Right atrium auricular region (tissue), 2 donors: ENCODE results near the gene ARRDC2. TPM values are rescaled to one million over a fixed set of nuclear protein-coding genes. Genes with fewer than 3 reads are reported as not detected.
A peak's percentile ranks its signal among the peaks of the same experiment; 100 is the strongest.

Experiments
- DNase-seq: peaks from one replicate; pipeline ENCODE4 v3.0.0-alpha.2; 2019; ENCODE audit warnings: low spot score
- H3K27ac ChIP-seq, 2 donors: fragments of 200-600 bp; sonication (generic); 1 replicate in 1 of 2; 2 replicates in 1 of 2; pipeline ENCODE4 v1.5.1; 2016 to 2019
- H3K27me3 ChIP-seq, 2 donors: fragments of 200-600 bp; sonication (generic); one replicate each; pipeline versions ENCODE4 v1.5.1 to v1.6.0; 2017 to 2019
- H3K36me3 ChIP-seq: fragments of 200-600 bp; sonication (generic); one replicate; pipeline ENCODE4 v1.5.1; 2016
- H3K4me1 ChIP-seq, 2 donors: fragments of 200-600 bp; sonication (generic); one replicate each; pipeline versions ENCODE4 v1.5.1 to v1.6.0; 2017 to 2019
- H3K4me3 ChIP-seq, 2 donors: fragments of 200-600 bp; sonication (generic); 1 replicate in 1 of 2; 2 replicates in 1 of 2; pipeline ENCODE4 v1.5.1; 2017 to 2019; ENCODE audit warnings: mild to moderate bottlenecking in 1 of 2, moderate library complexity in 1 of 2
- H3K9me3 ChIP-seq, 2 donors: fragments of 200-600 bp; sonication (generic); one replicate each; pipeline ENCODE4 v1.5.1; 2019
- total RNA-seq, 2 donors: library from RNA; depleted of rRNA; stranded (reverse); fragments of >200 nt; gene quantifications; one replicate each; pipeline ENCODE4 v1.1.0, GENCODE V29; 2016
- TF ChIP-seq, protein P1 (sequence below), 2 donors: fragments of 200-600 bp; sonication (generic); IDR thresholded peaks; one replicate each; pipeline ENCODE4 v1.5.1; 2019; ENCODE audit warnings: antibody characterized with exemption in 2 of 2

The ARRDC2 gene
- total RNA-seq, 2 donors from 2014 or later: 26.7 to 42.4 TPM

DNA sequence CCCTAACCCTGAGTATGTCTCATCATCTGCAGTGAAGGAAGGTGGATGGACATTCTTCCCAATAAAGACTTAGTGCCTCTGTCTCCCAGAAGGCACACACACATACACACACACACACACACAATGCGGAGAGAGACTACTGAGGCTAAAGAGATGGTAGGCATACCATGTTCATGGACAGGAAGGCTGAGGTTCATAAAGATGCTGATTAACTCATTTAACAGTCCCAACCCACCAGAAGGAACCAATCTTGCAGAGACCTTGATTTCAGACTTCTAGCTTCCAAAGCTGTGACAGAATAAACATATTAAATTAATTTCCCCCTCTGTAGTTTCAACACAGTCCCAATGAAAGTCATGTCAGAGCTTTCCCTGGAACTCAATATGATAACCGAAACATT, 33.1 kb downstream of the ARRDC2 start:
- Histone ChIP-seq H3K4me3 (no peak overlapping the region), H3K36me3 (no peaks in the 10 kb centered on the region), H3K4me1 (peaks cover 0 to 18% of the 10 kb centered on the region in 2 donors), H3K27ac (no peak overlapping the region), H3K9me3 (no peaks in the 10 kb centered on the region), H3K27me3 (no peaks in the 10 kb centered on the region)
- TF ChIP-seq, protein P1, sequence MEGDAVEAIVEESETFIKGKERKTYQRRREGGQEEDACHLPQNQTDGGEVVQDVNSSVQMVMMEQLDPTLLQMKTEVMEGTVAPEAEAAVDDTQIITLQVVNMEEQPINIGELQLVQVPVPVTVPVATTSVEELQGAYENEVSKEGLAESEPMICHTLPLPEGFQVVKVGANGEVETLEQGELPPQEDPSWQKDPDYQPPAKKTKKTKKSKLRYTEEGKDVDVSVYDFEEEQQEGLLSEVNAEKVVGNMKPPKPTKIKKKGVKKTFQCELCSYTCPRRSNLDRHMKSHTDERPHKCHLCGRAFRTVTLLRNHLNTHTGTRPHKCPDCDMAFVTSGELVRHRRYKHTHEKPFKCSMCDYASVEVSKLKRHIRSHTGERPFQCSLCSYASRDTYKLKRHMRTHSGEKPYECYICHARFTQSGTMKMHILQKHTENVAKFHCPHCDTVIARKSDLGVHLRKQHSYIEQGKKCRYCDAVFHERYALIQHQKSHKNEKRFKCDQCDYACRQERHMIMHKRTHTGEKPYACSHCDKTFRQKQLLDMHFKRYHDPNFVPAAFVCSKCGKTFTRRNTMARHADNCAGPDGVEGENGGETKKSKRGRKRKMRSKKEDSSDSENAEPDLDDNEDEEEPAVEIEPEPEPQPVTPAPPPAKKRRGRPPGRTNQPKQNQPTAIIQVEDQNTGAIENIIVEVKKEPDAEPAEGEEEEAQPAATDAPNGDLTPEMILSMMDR (IDR thresholded peaks at IDR 0.05): no peak
- DNase-seq: no peak

DNA sequence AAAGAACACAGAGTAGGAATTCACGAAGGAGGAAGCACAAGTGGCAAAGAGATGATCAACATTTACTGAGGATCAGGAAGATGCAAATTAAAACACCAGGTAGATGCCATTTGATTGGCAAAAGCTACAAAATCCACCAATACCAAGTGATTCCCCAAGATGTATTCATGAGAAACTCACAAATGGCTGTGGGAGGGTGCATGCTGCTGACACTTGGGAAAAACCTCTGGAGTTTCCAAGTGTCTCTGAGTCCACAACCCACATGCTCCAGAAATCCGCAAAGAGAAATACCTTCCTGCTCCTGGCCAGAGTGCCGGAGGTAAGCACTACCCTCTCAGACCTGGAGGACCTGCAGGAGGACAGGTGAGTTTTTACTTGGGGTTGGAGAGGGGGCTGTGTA, 35.7 kb downstream of the ARRDC2 start:
- Histone ChIP-seq H3K4me1 (peaks cover 0 to 19% of the 10 kb centered on the region in 2 donors), H3K27me3 (no peaks in the 10 kb centered on the region), H3K27ac (no peak overlapping the region), H3K9me3 (no peaks in the 10 kb centered on the region), H3K36me3 (no peaks in the 10 kb centered on the region), H3K4me3 (no peak overlapping the region)
- TF ChIP-seq, protein P1 (IDR thresholded peaks at IDR 0.05): no peak
- DNase-seq: no peak

DNA sequence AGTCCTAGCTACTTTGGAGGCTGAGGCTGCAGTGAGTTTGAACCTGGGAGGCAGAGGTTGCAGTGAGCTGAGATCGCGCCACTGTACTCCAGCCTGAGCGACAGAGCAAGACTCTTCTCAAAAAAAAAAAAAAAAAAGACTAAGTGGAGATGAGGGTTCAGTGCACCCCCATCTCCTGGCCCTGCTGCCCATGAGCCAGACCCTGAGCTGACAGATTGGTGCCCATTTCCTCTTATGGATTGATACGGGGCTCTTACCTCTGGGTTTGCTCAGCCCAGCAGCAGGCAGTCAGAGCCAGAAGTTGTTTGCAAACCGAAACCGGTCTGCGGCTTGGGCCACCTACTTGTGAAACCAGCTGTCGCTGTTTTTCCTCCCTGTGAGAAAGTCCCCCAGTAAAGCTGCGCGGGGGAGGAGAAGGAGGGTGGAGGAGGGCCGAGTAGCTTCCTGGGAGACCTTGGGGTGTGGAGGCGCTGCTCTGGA, 36.9 kb downstream of the ARRDC2 start:
- no peaks in the 10 kb centered on the region for H3K9me3 ChIP-seq
- H3K27ac ChIP-seq: peak overlapping the region; percentile 68 to 76
- no peaks in the 10 kb centered on the region for H3K27me3 ChIP-seq
- TF ChIP-seq, protein P1 (IDR thresholded peaks at IDR 0.05): no peak
- peak overlapping the region; percentile 26 to 49 for H3K4me3 ChIP-seq
- no peaks in the 10 kb centered on the region for H3K36me3 ChIP-seq
- peaks cover 0 to 28% of the 10 kb centered on the region in 2 donors for H3K4me1 ChIP-seq
- peak; percentile 86 for DNase-seq

DNA sequence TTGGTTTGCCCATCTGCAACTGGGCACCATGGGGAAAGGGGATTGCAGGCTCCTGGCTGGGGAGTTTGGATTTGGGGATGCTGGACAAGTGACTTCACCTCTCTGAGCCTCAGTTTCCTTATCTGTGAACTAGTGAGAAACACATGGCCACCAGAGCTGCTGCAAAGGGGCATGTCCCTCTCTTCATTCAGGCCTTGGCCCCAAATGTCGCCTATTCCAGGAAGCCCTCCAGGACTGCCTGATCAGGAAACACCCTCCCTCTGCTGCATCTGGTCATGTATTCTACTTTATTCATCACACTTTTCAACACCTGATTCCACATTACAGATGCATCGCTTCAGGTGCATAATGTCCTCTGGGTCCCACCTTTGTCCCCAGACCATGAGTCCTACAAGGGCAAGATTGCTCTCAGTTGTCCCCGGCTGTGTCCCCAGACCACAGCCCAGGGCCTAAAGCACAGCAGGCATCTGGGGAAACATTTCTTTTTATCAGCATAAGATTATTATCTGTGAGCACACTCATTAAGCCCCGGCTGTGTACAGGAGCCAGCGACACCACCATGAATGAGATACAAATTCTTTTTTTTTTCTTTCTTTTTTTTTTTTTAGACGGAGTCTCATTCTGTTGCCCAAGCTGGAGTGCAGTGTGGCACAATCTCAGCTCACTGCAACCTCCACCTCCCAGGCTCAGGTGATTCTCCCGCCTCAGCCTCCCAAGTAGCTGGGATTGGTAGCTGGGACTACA, 37.5 kb downstream of the ARRDC2 start:
- Histone ChIP-seq H3K9me3 (no peaks in the 10 kb centered on the region), H3K27me3 (no peaks in the 10 kb centered on the region), H3K27ac (peak overlapping the region; percentile 68 to 76), H3K36me3 (no peaks in the 10 kb centered on the region), H3K4me3 (peak overlapping the region; percentile 26 to 49), H3K4me1 (peaks cover 0 to 31% of the 10 kb centered on the region in 2 donors)
- no peak for DNase-seq
- TF ChIP-seq, protein P1 (IDR thresholded peaks at IDR 0.05): no peak

DNA sequence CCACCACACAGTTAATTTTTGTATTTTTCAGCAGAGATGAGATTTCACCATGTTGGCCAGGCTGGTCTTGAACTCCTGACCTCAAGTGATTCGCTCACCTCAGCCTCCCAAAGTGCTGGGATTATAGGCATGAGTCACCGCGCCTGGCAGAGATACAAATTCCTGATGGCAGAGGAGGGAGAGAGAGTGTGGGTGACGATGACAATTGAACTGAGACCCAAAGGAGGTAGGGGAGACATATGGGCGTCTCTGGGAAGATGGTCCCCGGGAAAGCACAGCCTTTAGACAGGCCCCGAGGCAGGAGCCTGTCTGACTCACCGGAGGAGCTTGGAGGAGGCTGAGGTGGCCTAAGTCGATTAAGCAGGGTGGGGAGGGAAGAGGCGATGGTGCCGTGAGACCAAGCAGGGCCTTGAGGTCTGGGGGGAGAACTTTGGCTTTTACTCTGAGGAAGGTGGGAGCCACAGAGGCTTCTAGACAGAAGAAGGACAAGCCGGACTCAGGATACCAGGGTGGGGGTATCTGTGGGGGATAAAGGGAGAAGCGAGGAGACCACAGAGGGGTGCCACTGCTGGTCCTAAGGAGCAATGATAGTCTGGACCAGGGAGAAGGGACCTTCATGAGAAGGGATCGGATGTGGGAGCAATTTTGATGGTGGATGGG, 38.2 kb downstream of the ARRDC2 start:
- H3K4me3 ChIP-seq: no peak overlapping the region

More for the DNA sequence above, 38.2 kb downstream of the ARRDC2 start:
- Histone ChIP-seq H3K36me3 (no peaks in the 10 kb centered on the region), H3K27me3 (no peaks in the 10 kb centered on the region), H3K4me1 (peaks cover 0 to 36% of the 10 kb centered on the region in 2 donors), H3K9me3 (no peaks in the 10 kb centered on the region), H3K27ac (peak overlapping the region; percentile 68 to 76)
- TF ChIP-seq, protein P1 (IDR thresholded peaks at IDR 0.05): no peak
- peak; percentile 71 for DNase-seq
